SK-N-SH treated with all-trans-retinoic acid at 6 μM for 48 hours (cell line): ENCODE data around the gene RNF207.

Experiments used
- PATZ1 ChIP-seq: fragments of 250-450 bp; sonication (Bioruptor Pico); IDR thresholded peaks from 2 replicates; pipeline ENCODE4 v1.8.0; 2020; ENCODE audit warnings: mild to moderate bottlenecking, moderate library complexity, borderline replicate concordance
- ZNF70 ChIP-seq: fragments of 450-650 bp; formaldehyde crosslinking; IDR thresholded peaks from 2 replicates; pipeline ENCODE4 v1.5.0; 2020; ENCODE audit warnings: mild to moderate bottlenecking, moderate library complexity

GRCh38 chr1:6268415-6268814, 62.5 kb downstream of the RNF207 start:
- TF ChIP-seq ZNF70 (CRISPR knock-in tag) (no peak), PATZ1 (CRISPR knock-in tag) (no peak)
